GM18951 (cell line): ENCODE measurements around the gene PPIF.

Source experiments
- POLR2A ChIP-seq: IDR thresholded peaks from 4 replicates; pipeline ENCODE4 v1.6.1; 2011; ENCODE audit warnings: mild to moderate bottlenecking; ENCODE audit not compliant: insufficient read length, insufficient read depth; ENCODE audit errors: extremely low read depth
- in situ Hi-C: fragments of 300-500 bp; cut with MboI; formaldehyde crosslinking; loops from one replicate; pipeline ENCODE4 v1.12.0; 2022; ENCODE audit warnings: low sequenced_read_pairs, mixed read lengths, inconsistent platforms; ENCODE audit not compliant: unreplicated experiment

Gene PPIF

DNA sequence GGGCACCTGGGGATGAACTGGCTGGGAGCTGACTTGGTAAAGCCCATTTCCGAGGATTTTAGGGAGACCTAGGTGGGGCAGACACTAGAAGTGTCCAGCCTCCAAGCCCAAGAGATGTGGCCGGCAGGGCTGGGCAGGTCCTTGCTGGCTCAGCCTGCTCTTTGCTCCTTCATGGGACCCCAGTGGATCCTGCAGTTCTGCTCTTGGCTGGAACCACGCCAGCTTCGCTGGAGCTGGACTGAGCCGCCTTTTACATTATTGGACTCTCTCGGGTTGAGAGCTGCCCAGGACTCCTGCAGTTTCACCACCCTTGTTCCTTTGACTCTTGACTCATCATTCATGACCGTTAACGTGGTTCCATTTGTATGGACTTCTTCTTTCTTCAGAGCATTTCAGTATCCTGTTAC is 5.7 kb downstream of the PPIF start:
- no peak for TF ChIP-seq POLR2A
- in situ Hi-C loops: no loop called here

DNA sequence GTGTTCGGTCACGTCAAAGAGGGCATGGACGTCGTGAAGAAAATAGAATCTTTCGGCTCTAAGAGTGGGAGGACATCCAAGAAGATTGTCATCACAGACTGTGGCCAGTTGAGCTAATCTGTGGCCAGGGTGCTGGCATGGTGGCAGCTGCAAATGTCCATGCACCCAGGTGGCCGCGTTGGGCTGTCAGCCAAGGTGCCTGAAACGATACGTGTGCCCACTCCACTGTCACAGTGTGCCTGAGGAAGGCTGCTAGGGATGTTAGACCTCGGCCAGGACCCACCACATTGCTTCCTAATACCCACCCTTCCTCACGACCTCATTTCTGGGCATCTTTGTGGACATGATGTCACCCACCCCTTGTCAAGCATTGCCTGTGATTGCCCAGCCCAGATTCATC is 6.5 kb downstream of the PPIF start:
- in situ Hi-C loops: no loop called here

DNA sequence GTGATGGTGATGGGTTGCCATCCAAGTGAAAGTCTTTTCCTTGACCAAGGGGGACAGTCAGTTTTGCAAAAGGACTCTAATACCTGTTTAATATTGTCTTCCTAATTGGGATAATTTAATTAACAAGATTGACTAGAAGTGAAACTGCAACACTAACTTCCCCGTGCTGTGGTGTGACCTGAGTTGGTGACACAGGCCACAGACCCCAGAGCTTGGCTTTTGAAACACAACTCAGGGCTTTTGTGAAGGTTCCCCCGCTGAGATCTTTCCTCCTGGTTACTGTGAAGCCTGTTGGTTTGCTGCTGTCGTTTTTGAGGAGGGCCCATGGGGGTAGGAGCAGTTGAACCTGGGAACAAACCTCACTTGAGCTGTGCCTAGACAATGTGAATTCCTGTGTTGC is 6.9 kb downstream of the PPIF start:
- no peak for TF ChIP-seq POLR2A
- in situ Hi-C loops: no loop called here

More for the DNA sequence above, 6.5 kb downstream of the PPIF start:
- peak; percentile 11 for TF ChIP-seq POLR2A

DNA sequence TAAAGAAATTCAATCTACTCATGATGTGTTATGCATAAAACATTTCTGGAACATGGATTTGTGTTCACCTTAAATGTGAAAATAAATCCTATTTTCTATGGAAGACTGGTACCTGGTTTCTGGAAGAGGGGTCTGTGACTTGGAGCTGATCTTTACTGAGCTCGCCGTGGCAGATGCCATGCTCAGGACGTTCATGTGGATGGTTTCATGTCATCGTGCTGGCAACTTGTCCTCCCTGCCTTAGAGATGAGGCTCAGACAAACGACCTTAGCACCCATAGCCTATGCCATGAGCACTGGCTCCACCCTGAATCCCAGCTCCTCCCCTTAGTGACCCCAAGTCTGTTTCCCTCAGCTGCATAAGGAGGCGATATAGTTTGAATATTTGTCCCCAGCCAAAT is 7.3 kb downstream of the PPIF start:
- in situ Hi-C loops: no loop called here
- no peak for TF ChIP-seq POLR2A

DNA sequence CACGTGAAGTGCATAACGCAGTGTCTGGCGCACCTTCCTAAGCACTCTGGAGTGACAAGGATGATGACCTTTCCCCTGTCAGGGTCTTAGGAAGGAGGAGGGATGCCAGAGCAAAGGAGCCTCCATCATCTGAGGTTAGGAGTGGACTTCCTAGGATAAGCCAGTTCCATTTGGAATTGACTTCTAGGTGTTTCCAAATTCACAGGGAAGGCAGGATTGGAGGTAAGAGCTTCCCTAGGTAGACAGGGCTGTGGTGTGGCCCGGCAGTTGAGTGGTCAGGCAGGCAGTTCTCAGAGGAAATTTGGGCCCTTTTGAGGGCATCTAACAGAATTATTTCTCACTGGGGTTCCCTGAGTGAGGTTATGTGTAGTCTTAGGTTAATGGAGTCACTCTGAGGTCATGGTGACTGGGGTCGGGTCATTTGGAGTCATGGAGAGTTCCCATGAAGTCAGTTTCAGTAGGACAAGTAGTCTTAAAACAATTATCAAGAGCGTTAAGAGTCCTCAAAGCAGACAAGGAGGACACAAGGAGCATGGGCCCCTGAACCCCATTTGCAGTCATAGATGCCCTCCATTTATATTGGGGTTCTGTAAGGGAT is 8.2 kb downstream of the PPIF start:
- in situ Hi-C loops: no loop called here
- TF ChIP-seq POLR2A: no peak

DNA sequence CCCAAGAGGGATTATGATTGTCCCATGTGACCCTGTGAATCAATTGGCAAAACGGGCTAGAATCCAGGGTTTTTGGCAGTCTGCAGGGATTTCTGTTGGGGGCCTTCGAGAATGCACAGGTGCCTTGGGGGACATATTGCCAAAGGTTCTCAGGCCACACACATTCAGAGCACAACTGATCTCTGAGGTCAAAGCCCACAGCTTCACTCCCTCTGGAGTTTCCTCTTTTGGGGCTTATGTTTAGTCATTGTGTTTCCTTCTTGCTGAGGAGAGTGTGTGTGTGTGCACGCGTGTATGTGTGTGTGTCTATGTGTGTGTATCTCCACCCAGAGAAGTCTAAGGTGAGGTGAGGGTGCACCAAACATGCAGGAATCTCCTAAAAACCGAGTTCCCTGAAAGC is 8.8 kb downstream of the PPIF start:
- TF ChIP-seq POLR2A: no peak
- in situ Hi-C loops: no loop called here

DNA sequence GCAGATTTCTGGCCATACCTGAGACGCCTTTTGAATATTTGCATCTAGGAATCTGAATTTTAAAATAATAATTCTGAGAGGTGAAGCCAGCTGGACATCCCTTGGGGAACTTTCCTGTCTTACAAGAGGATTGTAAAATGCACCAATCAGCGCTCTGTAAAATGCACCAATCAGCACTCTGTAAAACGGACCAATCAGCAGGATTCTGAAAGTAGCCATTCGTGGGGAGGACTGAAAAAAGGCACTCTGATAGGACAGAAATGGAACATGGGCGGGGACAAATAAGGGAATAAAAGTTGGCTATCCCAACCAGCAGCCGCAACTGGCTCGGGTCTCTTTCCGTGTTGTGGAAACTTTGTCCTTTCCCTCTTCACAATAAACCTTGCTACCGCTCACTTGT is 9.9 kb downstream of the PPIF start:
- TF ChIP-seq POLR2A: no peak
- in situ Hi-C loops: no loop called here

DNA sequence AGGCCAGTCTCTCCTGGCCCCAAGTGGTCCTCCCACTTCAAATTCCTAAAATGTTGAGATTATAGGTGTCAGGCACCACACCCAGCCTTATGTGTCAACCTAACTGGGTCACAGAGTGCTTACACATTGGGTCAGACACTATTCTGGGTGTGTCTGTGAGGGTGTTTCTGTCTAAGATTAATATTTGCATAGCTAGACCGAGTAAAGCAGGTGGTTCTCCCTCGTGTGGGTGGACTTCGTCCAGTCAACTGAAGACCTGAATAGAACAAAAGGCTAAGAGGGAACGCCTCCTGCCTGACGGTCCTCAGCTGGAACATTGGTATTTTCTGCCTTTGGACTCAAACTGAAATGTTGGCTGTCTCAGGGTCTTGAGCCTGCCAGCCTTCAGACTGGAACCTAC is 11.5 kb downstream of the PPIF start:
- no peak for TF ChIP-seq POLR2A
- in situ Hi-C loops: no loop called here

DNA sequence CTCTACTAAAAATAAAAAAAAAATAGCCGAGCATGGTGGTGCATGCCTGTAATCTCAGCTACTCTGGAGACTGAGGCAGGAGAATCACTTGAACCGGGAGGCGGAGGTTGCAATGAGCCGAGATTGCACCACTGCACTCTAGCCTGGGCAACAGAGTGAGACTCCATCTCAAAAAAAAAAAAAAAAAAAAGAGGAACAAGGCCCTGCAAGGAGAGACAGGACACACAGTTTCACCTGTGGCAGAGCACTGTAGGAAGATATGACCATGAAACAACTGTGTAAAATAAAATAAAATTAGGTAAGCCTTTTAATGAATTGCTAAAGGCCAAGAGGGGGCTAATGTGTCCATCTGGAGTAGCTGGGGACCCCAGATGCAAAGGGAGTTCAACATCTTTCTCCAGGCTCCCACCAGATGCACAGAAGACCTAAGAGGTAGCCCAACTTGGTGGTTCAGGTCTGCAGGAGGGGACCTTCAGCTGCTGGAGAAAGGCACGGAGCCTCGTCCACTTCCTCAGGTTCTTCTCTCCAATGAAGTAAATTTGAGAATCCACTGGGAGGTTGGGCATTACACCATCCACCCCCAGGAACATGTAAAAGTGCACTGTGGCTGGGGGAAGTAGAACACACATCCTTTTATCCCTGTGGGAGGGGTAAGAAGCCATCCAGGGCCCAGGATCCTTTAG is 12.7 kb downstream of the PPIF start:
- in situ Hi-C loops: no loop called here
- TF ChIP-seq POLR2A: no peak

DNA sequence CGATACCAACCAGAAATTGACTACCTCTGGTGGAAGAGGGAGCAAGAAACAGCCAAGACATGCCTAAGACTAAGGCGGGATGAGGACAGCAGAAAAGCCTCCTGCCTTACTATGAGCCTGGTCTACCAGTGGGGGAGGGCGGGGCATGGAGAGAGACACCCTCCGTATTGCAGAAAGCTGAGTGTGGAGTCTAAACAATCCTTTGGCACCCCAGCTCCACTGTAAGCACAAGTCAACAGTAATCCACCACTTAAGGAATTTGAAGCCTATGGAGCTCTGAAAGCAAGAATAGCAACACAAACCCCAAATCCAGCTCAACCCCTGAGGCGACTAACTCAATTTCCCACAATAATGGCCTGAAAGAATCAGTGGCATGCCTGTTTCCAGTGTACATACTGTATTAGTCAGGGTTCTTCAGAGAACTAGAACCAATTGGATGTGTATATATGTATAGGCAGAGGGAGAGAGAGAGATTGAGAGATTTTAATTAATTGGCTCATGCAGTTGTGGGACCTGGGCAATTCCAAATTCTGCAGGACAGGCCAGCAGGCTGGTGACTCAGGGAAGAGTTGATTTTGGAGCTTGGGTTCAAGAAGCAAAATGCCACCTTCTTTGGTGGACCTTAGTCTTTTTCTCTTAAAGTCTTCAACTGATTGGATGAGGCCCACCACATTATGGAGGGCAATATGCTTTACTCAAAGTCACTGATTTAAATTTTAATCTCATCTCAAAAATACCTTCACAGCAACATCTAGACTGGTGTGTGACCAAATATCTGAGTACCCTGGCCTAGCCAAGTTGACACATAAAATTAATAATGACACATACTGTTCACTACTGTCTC is 13.5 kb downstream of the PPIF start:
- no peak for TF ChIP-seq POLR2A
- in situ Hi-C loops: no loop called here

DNA sequence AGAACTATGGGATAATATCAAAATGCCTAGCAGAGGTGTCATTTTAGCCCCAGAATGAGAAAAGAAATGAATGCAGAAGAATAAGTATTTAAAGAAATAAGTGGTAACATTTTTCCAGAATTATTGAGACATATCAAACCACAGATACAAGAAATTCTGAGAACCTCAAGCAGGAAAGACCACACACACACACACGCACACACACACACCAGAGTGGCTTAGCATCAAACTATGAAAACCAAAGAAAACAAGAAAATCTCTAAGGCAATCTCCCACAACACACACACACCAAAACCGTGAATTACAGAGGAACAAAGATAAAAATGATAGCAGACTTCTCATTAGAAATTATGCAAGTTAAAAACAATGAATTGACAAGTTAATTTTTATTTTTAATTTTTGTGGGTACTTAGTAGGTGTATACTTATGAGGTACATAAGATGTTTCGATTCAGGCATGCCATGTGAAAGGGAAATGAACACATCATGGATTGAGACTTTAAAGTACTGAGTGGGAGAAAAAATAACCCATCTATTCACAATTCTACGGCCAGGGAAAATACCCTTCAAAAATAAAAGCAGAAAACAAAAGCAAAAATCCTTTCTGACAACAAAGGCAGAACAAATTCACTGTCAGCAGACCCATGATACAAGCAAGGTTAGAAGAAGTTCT is 14.6 kb downstream of the PPIF start:
- in situ Hi-C loops: no loop called here
- TF ChIP-seq POLR2A: no peak

DNA sequence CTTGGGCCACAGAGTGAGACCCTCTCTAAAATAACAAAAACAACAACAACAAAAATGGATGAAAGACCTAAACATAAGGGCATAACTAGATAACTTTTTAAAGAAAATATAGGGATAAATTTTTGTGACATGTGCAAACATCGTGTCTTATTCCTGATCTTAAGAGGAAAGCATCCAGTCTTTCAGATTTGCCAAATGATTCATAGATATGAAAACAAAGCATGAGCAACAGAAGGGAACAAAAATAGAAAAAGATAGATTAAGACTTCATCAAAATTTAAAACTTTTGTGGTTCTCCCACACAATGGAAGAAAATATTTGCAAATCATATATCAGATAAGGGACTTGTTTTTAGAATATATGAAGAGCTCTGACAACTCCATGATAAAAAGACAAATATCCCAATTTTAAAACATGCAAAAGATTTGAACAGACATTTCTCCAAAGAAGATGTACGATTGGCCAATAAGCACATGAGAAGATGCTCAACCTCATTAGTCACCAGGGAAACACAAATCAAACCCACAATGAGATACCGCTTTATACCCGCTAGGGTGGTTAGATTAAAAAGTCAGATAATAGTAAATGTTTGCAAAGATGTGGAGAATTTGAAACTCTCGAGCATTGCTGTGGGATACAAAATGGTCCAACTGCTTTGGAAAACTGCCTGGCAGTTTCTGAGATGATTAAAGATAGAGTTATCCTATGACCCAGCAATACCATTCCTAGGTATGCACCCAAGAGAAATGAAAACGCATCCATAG is 20.3 kb downstream of the PPIF start:
- TF ChIP-seq POLR2A: no peak

DNA sequence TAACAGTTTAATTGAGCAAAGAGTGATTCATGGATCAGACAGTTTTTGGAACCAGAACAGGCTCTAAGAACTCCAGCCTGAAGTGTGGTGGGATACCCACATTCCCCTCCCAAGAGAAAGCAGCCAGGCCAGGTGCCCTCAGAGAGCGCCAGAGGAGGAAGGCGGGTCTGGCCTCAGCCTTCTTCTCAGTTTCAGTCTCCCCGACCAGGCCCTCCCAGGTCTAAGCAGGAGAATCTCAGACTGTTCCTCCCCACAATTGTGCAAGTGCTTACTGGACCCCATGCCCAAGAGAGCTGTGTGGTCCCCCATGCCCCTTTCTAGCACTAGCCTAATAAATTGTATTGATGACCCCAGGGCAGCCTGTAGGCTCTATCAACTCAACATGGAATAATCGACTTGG is 25.6 kb downstream of the PPIF start:
- in situ Hi-C loops: no loop called here
- no peak for TF ChIP-seq POLR2A

More for the DNA sequence above, 20.3 kb downstream of the PPIF start:
- in situ Hi-C loops: no loop called here
